OCI-LY1 (cell line): ENCODE data around the gene KNCN.

Experiments used
- EZH2 ChIP-seq: fragments of 200-600 bp; sonication (generic), shearing (Covaris generic); IDR thresholded peaks from 2 replicates; pipeline ENCODE4 v1.8.0; 2017; ENCODE audit warnings: borderline replicate concordance, mixed run types, mild to moderate bottlenecking, antibody characterized with exemption, low read length, moderate library complexity, mixed read lengths
- TF ChIP-seq, protein P1 (sequence below): fragments of 200-600 bp; sonication (generic), shearing (Covaris generic); IDR thresholded peaks from 2 replicates; pipeline ENCODE4 v1.5.1; 2017; ENCODE audit warnings: mild to moderate bottlenecking, antibody characterized with exemption, low read length, moderate library complexity, mixed read lengths

DNA sequence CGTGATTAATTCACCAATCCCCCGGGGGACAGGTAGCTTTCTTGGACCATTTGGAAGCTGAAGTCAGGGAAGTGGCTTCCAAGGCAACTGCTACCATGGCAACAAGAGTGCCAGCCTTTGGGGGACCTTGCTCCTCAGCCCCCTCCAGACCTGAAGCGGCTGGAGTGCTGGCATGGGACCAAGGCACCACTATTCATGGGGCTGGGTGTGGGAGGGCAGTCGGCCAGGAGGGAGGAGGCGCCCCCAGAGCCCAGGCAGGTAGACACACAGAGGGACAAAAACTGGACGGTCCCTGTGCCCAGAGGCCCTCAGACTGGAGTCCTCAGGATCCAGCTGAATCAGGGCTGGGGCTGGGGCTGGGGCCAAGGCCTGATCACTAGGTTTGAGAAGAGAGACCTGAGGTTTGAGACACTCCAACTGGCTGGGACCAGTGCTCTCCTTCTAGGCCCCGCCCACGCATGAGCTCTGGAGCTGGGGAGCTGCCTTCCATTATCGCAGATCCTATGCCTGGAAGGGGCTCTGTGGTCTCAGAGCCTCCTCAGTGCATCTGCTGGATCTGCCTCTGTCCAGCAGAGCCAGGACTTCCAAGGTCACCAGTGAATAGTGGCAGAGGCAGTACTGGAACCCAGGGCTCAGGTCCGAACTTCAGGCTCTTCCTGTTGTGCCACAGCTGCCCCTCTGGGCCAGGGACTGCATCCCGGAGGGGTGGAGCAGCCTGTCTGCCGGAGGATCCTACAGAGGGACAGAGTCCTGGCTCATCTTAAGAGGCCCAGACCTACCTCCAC lies 3.3 kb upstream of the KNCN start:
- TF ChIP-seq, protein P1, sequence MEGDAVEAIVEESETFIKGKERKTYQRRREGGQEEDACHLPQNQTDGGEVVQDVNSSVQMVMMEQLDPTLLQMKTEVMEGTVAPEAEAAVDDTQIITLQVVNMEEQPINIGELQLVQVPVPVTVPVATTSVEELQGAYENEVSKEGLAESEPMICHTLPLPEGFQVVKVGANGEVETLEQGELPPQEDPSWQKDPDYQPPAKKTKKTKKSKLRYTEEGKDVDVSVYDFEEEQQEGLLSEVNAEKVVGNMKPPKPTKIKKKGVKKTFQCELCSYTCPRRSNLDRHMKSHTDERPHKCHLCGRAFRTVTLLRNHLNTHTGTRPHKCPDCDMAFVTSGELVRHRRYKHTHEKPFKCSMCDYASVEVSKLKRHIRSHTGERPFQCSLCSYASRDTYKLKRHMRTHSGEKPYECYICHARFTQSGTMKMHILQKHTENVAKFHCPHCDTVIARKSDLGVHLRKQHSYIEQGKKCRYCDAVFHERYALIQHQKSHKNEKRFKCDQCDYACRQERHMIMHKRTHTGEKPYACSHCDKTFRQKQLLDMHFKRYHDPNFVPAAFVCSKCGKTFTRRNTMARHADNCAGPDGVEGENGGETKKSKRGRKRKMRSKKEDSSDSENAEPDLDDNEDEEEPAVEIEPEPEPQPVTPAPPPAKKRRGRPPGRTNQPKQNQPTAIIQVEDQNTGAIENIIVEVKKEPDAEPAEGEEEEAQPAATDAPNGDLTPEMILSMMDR, result no peak
- no peak for TF ChIP-seq EZH2
